GM06990 (cell line): ENCODE measurements around the gene ARID5B.
A peak's percentile ranks its signal among the peaks of the same experiment; 100 is the strongest.

ENCODE experiments used
- DNase-seq: peaks from one replicate; pipeline ENCODE4 v3.0.0-alpha.2; 2011; ENCODE audit not compliant: insufficient read length; ENCODE audit errors: extremely low read depth
- H3K27me3 ChIP-seq: replicated peaks from 2 replicates; pipeline ENCODE4 v1.6.0; 2011; ENCODE audit warnings: low read length; ENCODE audit not compliant: control insufficient read depth, insufficient read depth
- H3K36me3 ChIP-seq: 2 replicates; pipeline ENCODE4 v1.5.1; 2011; ENCODE audit warnings: low read length; ENCODE audit not compliant: control insufficient read depth, insufficient read depth
- H3K4me3 ChIP-seq: replicated peaks from 2 replicates; pipeline ENCODE4 v1.5.1; 2011; ENCODE audit warnings: low read depth, mild to moderate bottlenecking, control low read depth, low read length
- CTCF ChIP-seq: IDR thresholded peaks from 2 replicates; pipeline ENCODE4 v1.5.1; 2011; ENCODE audit warnings: low read length, control low read depth, mild to moderate bottlenecking, inconsistent platforms; ENCODE audit not compliant: insufficient read depth, poor library complexity, severe bottlenecking

Gene ARID5B

GRCh38 chr10:62016623-62017490 lies 115.4 kb downstream of the ARID5B start:
- no peak overlapping the region for H3K4me3 ChIP-seq
- no peaks in the 10 kb centered on the region for H3K36me3 ChIP-seq
- DNase-seq: no peak
- no peaks in the 10 kb centered on the region for H3K27me3 ChIP-seq
- TF ChIP-seq CTCF: no peak

DNA sequence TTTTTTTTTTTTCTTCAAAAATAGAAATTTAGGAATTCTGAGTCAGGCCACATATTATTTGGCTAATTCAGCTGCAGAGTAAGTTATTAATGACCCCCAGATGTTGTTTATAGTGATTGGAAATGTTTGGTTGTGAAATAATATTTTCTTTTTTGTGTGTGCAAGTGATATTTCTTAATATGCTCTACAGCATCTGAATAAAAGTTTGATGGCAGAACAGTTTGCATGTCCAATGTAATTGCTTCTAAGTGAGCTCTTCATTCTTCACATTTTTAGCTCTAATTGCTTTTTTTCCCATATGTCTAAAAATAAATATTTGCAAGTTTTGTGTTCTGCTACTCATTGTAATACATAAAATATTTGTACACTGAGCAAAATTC lies 116.0 kb downstream of the ARID5B start:
- TF ChIP-seq CTCF: no peak
- DNase-seq: no peak
- H3K27me3 ChIP-seq: no peaks in the 10 kb centered on the region
- no peak overlapping the region for H3K4me3 ChIP-seq
- H3K36me3 ChIP-seq: no peaks in the 10 kb centered on the region

DNA sequence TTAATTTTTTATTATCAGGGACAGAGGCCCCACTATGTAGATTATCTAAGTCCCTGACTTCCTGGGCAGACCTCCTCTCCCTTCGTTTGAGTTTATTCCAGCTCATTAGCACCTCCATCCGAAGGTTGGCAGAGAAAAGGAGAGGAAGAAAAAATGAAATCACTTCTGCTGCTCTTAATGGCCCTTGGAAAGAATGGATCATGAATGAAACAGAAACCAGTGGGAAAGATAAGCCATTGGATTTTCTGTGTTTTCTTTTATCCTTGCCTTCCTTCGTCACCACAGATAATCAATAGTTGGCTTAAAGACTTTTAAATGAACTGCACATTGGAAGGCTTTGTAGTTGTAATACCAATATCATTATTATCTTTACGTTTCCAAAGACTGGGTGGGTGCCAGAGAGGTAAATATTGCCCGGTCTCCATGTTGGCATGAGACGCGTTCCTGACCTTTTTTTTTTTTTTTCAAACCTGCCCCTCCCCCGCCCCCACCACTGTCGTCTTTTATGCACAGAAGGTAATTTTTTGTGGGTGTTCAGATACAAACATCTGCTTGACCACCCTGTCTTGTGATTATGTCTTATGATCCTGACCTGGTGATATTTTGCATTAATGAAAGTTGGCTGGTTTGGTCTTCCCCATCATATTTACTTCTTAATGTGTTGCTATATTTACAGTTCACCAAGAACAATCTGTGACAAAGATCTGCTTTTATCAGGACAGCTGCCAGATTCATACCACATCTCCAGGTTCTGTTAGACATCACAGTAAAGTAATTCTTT lies 116.8 kb downstream of the ARID5B start:
- Histone ChIP-seq H3K36me3 (no peaks in the 10 kb centered on the region), H3K27me3 (no peaks in the 10 kb centered on the region), H3K4me3 (peak overlapping the region; percentile 32; the same call in 1 of the 2 replicates)
- DNase-seq: no peak
- no peak for TF ChIP-seq CTCF

DNA sequence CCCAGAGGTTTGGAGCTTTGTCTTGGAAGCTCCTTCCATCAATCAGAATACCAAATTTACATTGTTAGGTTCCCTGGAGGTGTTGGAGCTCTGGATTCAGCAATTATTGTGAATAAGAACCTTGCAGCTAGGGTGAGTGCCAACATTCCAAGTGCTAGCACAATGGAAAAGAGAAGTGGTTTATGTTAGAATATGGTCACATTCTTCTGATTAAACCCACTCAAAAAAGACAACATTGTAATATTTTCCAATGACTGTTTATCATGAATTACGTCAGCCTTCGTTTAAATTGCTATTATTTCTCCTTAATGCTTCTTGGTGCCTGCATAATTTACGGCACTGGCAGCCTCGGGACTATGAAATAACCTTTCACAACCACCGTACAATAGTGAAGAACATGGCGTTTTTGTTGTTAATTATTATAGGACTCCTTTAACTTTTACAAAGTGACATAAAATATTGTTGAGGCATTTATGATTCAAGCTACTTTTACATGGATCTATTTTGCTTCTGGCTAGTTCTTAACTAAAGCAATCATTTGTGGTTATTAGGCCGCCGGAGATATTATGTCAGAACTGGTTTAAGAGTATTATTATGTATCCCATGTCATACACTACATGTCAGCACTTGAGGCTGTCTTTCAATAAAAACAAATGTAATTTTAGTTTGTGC lies 117.7 kb downstream of the ARID5B start:
- Histone ChIP-seq H3K27me3 (no peaks in the 10 kb centered on the region), H3K36me3 (no peaks in the 10 kb centered on the region; the same call in 1 of the 2 replicates), H3K4me3 (peak overlapping the region; percentile 40; the same call in 1 of the 2 replicates)
- no peak for DNase-seq
- no peak for TF ChIP-seq CTCF

GRCh38 chr10:62019685-62020359 lies 118.3 kb downstream of the ARID5B start:
- DNase-seq: no peak
- TF ChIP-seq CTCF: no peak
- H3K27me3 ChIP-seq: no peaks in the 10 kb centered on the region
- H3K36me3 ChIP-seq: no peaks in the 10 kb centered on the region; the same call in 1 of the 2 replicates
- H3K4me3 ChIP-seq: peak overlapping the region; percentile 40
